ENCODE results near the gene CFP. TPM values are rescaled to one million over a fixed set of nuclear protein-coding genes. Genes with fewer than 3 reads are reported as not detected.

CFP gene
- total RNA-seq, 6 experiments from 2014 or later: 0.05 to 0.28 (median 0.13) TPM

DNA sequence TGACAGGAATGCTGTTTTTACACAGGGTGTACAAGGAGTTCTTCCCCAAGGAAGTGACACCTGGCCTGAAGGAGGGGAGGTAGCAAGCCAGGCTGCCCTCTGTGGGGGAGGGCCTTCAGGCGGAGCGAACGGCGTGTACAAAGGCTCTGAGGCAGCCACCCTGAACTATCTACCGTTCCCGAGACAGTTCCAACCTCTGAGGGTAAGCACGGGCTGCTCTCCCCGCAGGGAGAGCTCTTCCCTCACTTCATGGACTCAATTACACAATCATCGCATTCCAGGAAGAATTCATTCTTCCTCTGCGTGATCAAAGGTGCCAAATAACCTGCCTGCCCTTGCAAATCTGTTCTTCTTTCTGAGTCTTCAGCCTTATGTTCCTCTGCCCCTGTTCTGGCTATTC, 15.8 kb upstream of the CFP start:
- DNase-seq: no peak
- Mint-ChIP-seq H3K4me1 (ENCODE audit: low read depth) (peaks cover 39% of the 10 kb centered on the region), H3K27ac (no peak overlapping the region), H3K4me3 (no peak overlapping the region), H3K9me3 (no peaks in the 10 kb centered on the region), H3K36me3 (ENCODE audit: low read depth) (peaks cover 15% of the 10 kb centered on the region), H3K27me3 (ENCODE audit: insufficient read depth) (no peaks in the 10 kb centered on the region)
- TF ChIP-seq CTCF (IDR thresholded peaks at IDR 0.05): no peak

DNA sequence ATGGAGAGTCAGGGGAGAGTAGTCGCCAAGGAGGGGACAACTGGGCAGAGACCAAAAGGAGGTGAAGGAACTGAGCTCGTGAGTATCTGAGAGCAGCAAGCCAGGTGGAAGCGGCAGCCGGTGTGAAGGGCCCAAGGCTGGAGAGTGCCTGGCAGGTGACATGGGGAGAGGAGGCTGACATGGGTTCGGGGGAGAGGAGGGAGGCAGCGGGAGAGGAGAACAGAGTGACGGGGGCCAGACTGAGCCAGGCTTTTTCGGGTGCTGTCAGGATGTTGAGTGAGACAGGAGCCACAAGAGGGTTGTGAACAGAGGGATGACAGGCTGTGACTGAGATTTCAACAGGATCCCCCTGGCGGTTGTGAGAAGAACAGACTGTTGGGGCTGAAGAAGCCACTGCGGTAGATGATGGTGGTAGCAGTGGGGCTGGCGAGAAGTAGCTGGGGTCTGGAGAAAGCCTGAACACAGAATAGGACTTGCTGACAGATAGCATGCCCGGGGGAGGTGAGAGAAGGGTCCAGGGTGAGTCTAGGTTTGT, 14.9 kb upstream of the CFP start:
- no peak overlapping the region for H3K27ac Mint-ChIP-seq
- peak; percentile 71 for TF ChIP-seq CTCF (IDR thresholded peaks at IDR 0.05)
- H3K27me3 Mint-ChIP-seq (ENCODE audit: insufficient read depth): no peaks in the 10 kb centered on the region
- H3K9me3 Mint-ChIP-seq: no peaks in the 10 kb centered on the region
- DNase-seq: peak; percentile 24
- H3K4me3 Mint-ChIP-seq: no peak overlapping the region
- H3K36me3 Mint-ChIP-seq (ENCODE audit: low read depth): peaks cover 24% of the 10 kb centered on the region
- peaks cover 39% of the 10 kb centered on the region for H3K4me1 Mint-ChIP-seq (ENCODE audit: low read depth)

GRCh38 chrX:47643926-47644325, 14.2 kb upstream of the CFP start:
- no peak for DNase-seq
- Mint-ChIP-seq H3K9me3 (no peaks in the 10 kb centered on the region), H3K4me1 (ENCODE audit: low read depth) (peaks cover 34% of the 10 kb centered on the region), H3K27me3 (ENCODE audit: insufficient read depth) (no peaks in the 10 kb centered on the region), H3K36me3 (ENCODE audit: low read depth) (peaks cover 26% of the 10 kb centered on the region), H3K4me3 (no peak overlapping the region), H3K27ac (peak overlapping the region; percentile 9; the same call in 1 of the 2 replicates)
- peak; percentile 40 for TF ChIP-seq CTCF (IDR thresholded peaks at IDR 0.05)

- Mint-ChIP-seq H3K36me3 (ENCODE audit: low read depth) (peaks cover 18% of the 10 kb centered on the region), H3K27ac (no peak overlapping the region), H3K9me3 (no peaks in the 10 kb centered on the region), H3K27me3 (ENCODE audit: insufficient read depth) (no peaks in the 10 kb centered on the region), H3K4me1 (ENCODE audit: low read depth) (no peaks in the 10 kb centered on the region), H3K4me3 (no peak overlapping the region)
- no peak for DNase-seq
- no peak for TF ChIP-seq CTCF (IDR thresholded peaks at IDR 0.05)
Measured at GRCh38 chrX:47638816-47639215, 9.1 kb upstream of the CFP start.

- H3K27me3 Mint-ChIP-seq (ENCODE audit: insufficient read depth): no peaks in the 10 kb centered on the region; the same call in 1 of the 2 replicates
- H3K4me3 Mint-ChIP-seq: no peak overlapping the region
- no peak for DNase-seq
- H3K27ac Mint-ChIP-seq: no peak overlapping the region
- H3K4me1 Mint-ChIP-seq (ENCODE audit: low read depth): no peaks in the 10 kb centered on the region
- no peaks in the 10 kb centered on the region for H3K9me3 Mint-ChIP-seq
- TF ChIP-seq CTCF (IDR thresholded peaks at IDR 0.05): peak; percentile 29; the same call in 1 of the 2 replicates
- H3K36me3 Mint-ChIP-seq (ENCODE audit: low read depth): peaks cover 14% of the 10 kb centered on the region
Measured at GRCh38 chrX:47637546-47638195, 7.9 kb upstream of the CFP start.

Measured in HFFc6 (cell line).